Measurements from ENCODE around the gene LTBP3. TPM values are rescaled to one million over a fixed set of nuclear protein-coding genes. Genes with fewer than 3 reads are reported as not detected.

Gene LTBP3
- total and polyA plus RNA-seq, 9 of the 15 experiments (the other 6 are each of a cell fraction or from before 2014, with no cell fraction given), result 0.06 to 20.5 (median 4.8) TPM

- TF ChIP-seq SAFB2 (IDR thresholded peaks at IDR 0.05; ENCODE audit: borderline replicate concordance, low read depth, low read length, severe bottlenecking), result no peak
- no peak for TF ChIP-seq MIER1 (IDR thresholded peaks at IDR 0.05; ENCODE audit: low read depth)
- no peak for TF ChIP-seq ELF1 (tag; IDR thresholded peaks at IDR 0.05)
- no peak for TF ChIP-seq EZH2 (IDR thresholded peaks at IDR 0.05; ENCODE audit: borderline replicate concordance, low read depth, low read length)
- TF ChIP-seq, protein P1, sequence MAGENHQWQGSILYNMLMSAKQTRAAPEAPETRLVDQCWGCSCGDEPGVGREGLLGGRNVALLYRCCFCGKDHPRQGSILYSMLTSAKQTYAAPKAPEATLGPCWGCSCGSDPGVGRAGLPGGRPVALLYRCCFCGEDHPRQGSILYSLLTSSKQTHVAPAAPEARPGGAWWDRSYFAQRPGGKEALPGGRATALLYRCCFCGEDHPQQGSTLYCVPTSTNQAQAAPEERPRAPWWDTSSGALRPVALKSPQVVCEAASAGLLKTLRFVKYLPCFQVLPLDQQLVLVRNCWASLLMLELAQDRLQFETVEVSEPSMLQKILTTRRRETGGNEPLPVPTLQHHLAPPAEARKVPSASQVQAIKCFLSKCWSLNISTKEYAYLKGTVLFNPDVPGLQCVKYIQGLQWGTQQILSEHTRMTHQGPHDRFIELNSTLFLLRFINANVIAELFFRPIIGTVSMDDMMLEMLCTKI (IDR thresholded peaks at IDR 0.05; ENCODE audit: partially characterized antibody), result no peak
- TF ChIP-seq ZBTB7A (IDR thresholded peaks at IDR 0.05; ENCODE audit: borderline replicate concordance, control insufficient read depth, low read depth, low read length), result peak; percentile 62; the same call in 1 of the 2 replicates
- TF ChIP-seq PCBP1 (IDR thresholded peaks at IDR 0.05; ENCODE audit: low read depth, low read length, poor library complexity, severe bottlenecking), result peak; percentile 54
- peak; percentile 72 for TF ChIP-seq ZFX (CRISPR knock-in tag; IDR thresholded peaks at IDR 0.05)
- TF ChIP-seq RBFOX2 (IDR thresholded peaks at IDR 0.05; ENCODE audit: low read depth, low read length), result peak; percentile 74
- no peak for TF ChIP-seq ZNF512 (tag; IDR thresholded peaks at IDR 0.05)
- TF ChIP-seq POLR2G (IDR thresholded peaks at IDR 0.05; ENCODE audit: low read depth, low read length), result peak; percentile 86
- peak; percentile 50 for TF ChIP-seq CBFA2T3 (IDR thresholded peaks at IDR 0.05)
- TF ChIP-seq HMGN3 (IDR thresholded peaks at IDR 0.05; ENCODE audit: borderline replicate concordance, extremely low read depth, insufficient read length, low read depth, low read length), result peak; percentile 70
- no peak for TF ChIP-seq NR2C2 (CRISPR knock-in tag; IDR thresholded peaks at IDR 0.05)
- TF ChIP-seq NR2C2 (tag; IDR thresholded peaks at IDR 0.05), result peak; percentile 47
- TF ChIP-seq ZBTB11 (CRISPR knock-in tag; IDR thresholded peaks at IDR 0.05), result 0 out of 6 replicates have a peak, but pooled peaks of 1 of the 3 experiments have one; percentile 25
- no peak for TF ChIP-seq ETV6 (IDR thresholded peaks at IDR 0.05; ENCODE audit: borderline replicate concordance in 1 of 2, low read depth in 2 of 2, low read length in 1 of 2)
- no peak for TF ChIP-seq ETV6 (CRISPR knock-in tag; IDR thresholded peaks at IDR 0.05; ENCODE audit: borderline replicate concordance)
- TF ChIP-seq KDM5B (IDR thresholded peaks at IDR 0.05; ENCODE audit: insufficient replicate concordance, low read depth, low read length), result peak; percentile 33
Measured at GRCh38 chr11:65558002-65558929, at the start of gene LTBP3 (continued).
